SK-N-SH treated with all-trans-retinoic acid at 6 μM for 48 hours (cell line): ENCODE data around the gene C22orf39.

Experiments used
- ATAC-seq: fragments of 200-7000 bp; cut with Tn5 transposase; 3 replicates; pipeline ENCODE4 v1.9.1; 2020; ENCODE audit warnings: mild to moderate bottlenecking, moderate library complexity
- BACH2 ChIP-seq: fragments of 250-450 bp; sonication (Bioruptor Pico); IDR thresholded peaks from 2 replicates; pipeline ENCODE4 v1.9.0; 2021; ENCODE audit warnings: mild to moderate bottlenecking, borderline replicate concordance
- CREB5 ChIP-seq: fragments of 250-450 bp; sonication (Bioruptor Pico); IDR thresholded peaks from 2 replicates; pipeline ENCODE4 v1.5.1; 2020; ENCODE audit warnings: low read depth, mild to moderate bottlenecking, moderate library complexity
- CSDC2 ChIP-seq: fragments of 250-450 bp; sonication (Bioruptor Pico); IDR thresholded peaks from 2 replicates; pipeline ENCODE4 v1.5.0; 2020; ENCODE audit warnings: mild to moderate bottlenecking, moderate library complexity
- CSRNP3 ChIP-seq: fragments of 250-450 bp; sonication (Bioruptor Pico); IDR thresholded peaks from 2 replicates; pipeline ENCODE4 v1.5.1; 2021; ENCODE audit warnings: mild to moderate bottlenecking, moderate library complexity
- ESRRG ChIP-seq: fragments of 250-450 bp; sonication (Bioruptor Pico); IDR thresholded peaks from 2 replicates; pipeline ENCODE4 v1.6.1; 2021; ENCODE audit warnings: mild to moderate bottlenecking
- GLIS3 ChIP-seq: fragments of 250-450 bp; sonication (Bioruptor Pico); IDR thresholded peaks from 2 replicates; pipeline ENCODE4 v1.5.0; 2020; ENCODE audit warnings: mild to moderate bottlenecking, moderate library complexity
- ISL1 ChIP-seq: fragments of 250-450 bp; sonication (Bioruptor Pico); IDR thresholded peaks from 2 replicates; pipeline ENCODE4 v2.1.2; 2022; ENCODE audit warnings: mild to moderate bottlenecking, moderate library complexity
- OSR1 ChIP-seq: fragments of 250-450 bp; sonication (Bioruptor Pico); IDR thresholded peaks from 2 replicates; pipeline ENCODE4 v1.8.0; 2022; ENCODE audit warnings: moderate library complexity, mild to moderate bottlenecking, inconsistent platforms
- PPARA ChIP-seq: fragments of 250-450 bp; sonication (Bioruptor Pico); IDR thresholded peaks from 2 replicates; pipeline ENCODE4 v1.5.0; 2020; ENCODE audit warnings: mild to moderate bottlenecking, borderline replicate concordance
- RARB ChIP-seq: fragments of 250-450 bp; sonication (Bioruptor Pico); IDR thresholded peaks from 2 replicates; pipeline ENCODE4 v1.8.0; 2021; ENCODE audit warnings: mild to moderate bottlenecking, moderate library complexity
- SNAI2 ChIP-seq: fragments of 250-450 bp; sonication (Bioruptor Pico); IDR thresholded peaks from 2 replicates; pipeline ENCODE4 v1.5.0; 2020; ENCODE audit warnings: mild to moderate bottlenecking, moderate library complexity
- TCF4 ChIP-seq: fragments of 250-450 bp; sonication (Bioruptor Pico); IDR thresholded peaks from 2 replicates; pipeline ENCODE4 v1.8.0; 2021; ENCODE audit warnings: mild to moderate bottlenecking, moderate library complexity, borderline replicate concordance
- TOX ChIP-seq: fragments of 250-450 bp; sonication (Bioruptor Pico); IDR thresholded peaks from 2 replicates; pipeline ENCODE4 v1.8.0; 2021; ENCODE audit warnings: mild to moderate bottlenecking, moderate library complexity, borderline replicate concordance
- TSHZ2 ChIP-seq: fragments of 250-450 bp; sonication (Bioruptor Pico); IDR thresholded peaks from 2 replicates; pipeline ENCODE4 v1.5.0; 2020; ENCODE audit warnings: mild to moderate bottlenecking, moderate library complexity
- ZC3H10 ChIP-seq: fragments of 250-450 bp; sonication (Bioruptor Pico); IDR thresholded peaks from 2 replicates; pipeline ENCODE4 v1.5.1; 2021; ENCODE audit warnings: mild to moderate bottlenecking, moderate library complexity
- ZFP3 ChIP-seq: fragments of 250-450 bp; sonication (Bioruptor Pico); IDR thresholded peaks from 2 replicates; pipeline ENCODE4 v1.5.0; 2020; ENCODE audit warnings: mild to moderate bottlenecking, moderate library complexity
- ZFP30 ChIP-seq: fragments of 450-650 bp; formaldehyde crosslinking; IDR thresholded peaks from 2 replicates; pipeline ENCODE4 v1.5.0; 2022; ENCODE audit warnings: mild to moderate bottlenecking, moderate library complexity
- ZNF565 ChIP-seq: fragments of 450-650 bp; formaldehyde crosslinking; conservative IDR thresholded peaks from 2 replicates; pipeline ENCODE4 v1.5.0; 2020; ENCODE audit warnings: low read depth, mild to moderate bottlenecking, moderate library complexity
- ZNF70 ChIP-seq: fragments of 450-650 bp; formaldehyde crosslinking; IDR thresholded peaks from 2 replicates; pipeline ENCODE4 v1.5.0; 2020; ENCODE audit warnings: mild to moderate bottlenecking, moderate library complexity
- ZNF8 ChIP-seq: fragments of 450-650 bp; formaldehyde crosslinking; IDR thresholded peaks from 2 replicates; pipeline ENCODE4 v1.5.0; 2020; ENCODE audit warnings: mild to moderate bottlenecking, moderate library complexity
- TF ChIP-seq, protein P1 (sequence below): fragments of 250-450 bp; sonication (Bioruptor Pico); IDR thresholded peaks from 2 replicates; pipeline ENCODE4 v1.8.0; 2020; ENCODE audit warnings: mild to moderate bottlenecking, moderate library complexity, borderline replicate concordance
- TF ChIP-seq, protein P2 (sequence below): fragments of 250-450 bp; sonication (Bioruptor Pico); IDR thresholded peaks from 2 replicates; pipeline ENCODE4 v1.8.0; 2021; ENCODE audit warnings: low read depth, mild to moderate bottlenecking, moderate library complexity, borderline replicate concordance

C22orf39 gene, protein sequence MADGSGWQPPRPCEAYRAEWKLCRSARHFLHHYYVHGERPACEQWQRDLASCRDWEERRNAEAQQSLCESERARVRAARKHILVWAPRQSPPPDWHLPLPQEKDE

GRCh38 chr22:19447330-19448075, at the start of gene C22orf39:
C22orf39 (minus strand) TSS chr22:19447711; CDS start chr22:19447688, 23 bp downstream.
- ATAC-seq, result peak; percentile 92
- TF ChIP-seq SNAI2, result no peak
- TF ChIP-seq, protein P1, sequence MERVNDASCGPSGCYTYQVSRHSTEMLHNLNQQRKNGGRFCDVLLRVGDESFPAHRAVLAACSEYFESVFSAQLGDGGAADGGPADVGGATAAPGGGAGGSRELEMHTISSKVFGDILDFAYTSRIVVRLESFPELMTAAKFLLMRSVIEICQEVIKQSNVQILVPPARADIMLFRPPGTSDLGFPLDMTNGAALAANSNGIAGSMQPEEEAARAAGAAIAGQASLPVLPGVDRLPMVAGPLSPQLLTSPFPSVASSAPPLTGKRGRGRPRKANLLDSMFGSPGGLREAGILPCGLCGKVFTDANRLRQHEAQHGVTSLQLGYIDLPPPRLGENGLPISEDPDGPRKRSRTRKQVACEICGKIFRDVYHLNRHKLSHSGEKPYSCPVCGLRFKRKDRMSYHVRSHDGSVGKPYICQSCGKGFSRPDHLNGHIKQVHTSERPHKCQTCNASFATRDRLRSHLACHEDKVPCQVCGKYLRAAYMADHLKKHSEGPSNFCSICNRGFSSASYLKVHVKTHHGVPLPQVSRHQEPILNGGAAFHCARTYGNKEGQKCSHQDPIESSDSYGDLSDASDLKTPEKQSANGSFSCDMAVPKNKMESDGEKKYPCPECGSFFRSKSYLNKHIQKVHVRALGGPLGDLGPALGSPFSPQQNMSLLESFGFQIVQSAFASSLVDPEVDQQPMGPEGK (CRISPR knock-in tag), result no peak
- no peak for TF ChIP-seq ISL1 (CRISPR knock-in tag)
- TF ChIP-seq ZC3H10 (CRISPR knock-in tag), result no peak
- TF ChIP-seq CSDC2 (CRISPR knock-in tag), result no peak
- TF ChIP-seq OSR1 (CRISPR knock-in tag), result no peak
- no peak for TF ChIP-seq ZFP30 (CRISPR knock-in tag)
- no peak for TF ChIP-seq BACH2 (CRISPR knock-in tag)
- TF ChIP-seq TOX (CRISPR knock-in tag), result no peak

- ATAC-seq, result 0 out of 3 replicates have a peak, but pooled peaks have one; percentile 52
- TF ChIP-seq, protein P1 (CRISPR knock-in tag), result no peak
- TF ChIP-seq ESRRG, result no peak
- no peak for TF ChIP-seq ZFP30 (CRISPR knock-in tag)
- TF ChIP-seq ZC3H10 (CRISPR knock-in tag), result no peak
- no peak for TF ChIP-seq PPARA (CRISPR knock-in tag)
- no peak for TF ChIP-seq RARB (CRISPR knock-in tag)
- no peak for TF ChIP-seq SNAI2
- TF ChIP-seq GLIS3 (CRISPR knock-in tag), result no peak
- no peak for TF ChIP-seq TCF4 (CRISPR knock-in tag)
- TF ChIP-seq ZNF70 (CRISPR knock-in tag), result no peak
- TF ChIP-seq, protein P2, sequence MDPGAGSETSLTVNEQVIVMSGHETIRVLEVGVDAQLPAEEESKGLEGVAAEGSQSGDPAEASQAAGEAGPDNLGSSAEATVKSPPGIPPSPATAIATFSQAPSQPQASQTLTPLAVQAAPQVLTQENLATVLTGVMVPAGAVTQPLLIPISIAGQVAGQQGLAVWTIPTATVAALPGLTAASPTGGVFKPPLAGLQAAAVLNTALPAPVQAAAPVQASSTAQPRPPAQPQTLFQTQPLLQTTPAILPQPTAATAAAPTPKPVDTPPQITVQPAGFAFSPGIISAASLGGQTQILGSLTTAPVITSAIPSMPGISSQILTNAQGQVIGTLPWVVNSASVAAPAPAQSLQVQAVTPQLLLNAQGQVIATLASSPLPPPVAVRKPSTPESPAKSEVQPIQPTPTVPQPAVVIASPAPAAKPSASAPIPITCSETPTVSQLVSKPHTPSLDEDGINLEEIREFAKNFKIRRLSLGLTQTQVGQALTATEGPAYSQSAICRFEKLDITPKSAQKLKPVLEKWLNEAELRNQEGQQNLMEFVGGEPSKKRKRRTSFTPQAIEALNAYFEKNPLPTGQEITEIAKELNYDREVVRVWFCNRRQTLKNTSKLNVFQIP (CRISPR knock-in tag), result no peak
- TF ChIP-seq, all 23 proteins: peak for 0
Measured at GRCh38 chr22:19497245-19497644, 49.7 kb upstream of the C22orf39 start.

- no peak for ATAC-seq
- TF ChIP-seq CSRNP3 (no peak), OSR1 (CRISPR knock-in tag) (no peak), ZNF70 (CRISPR knock-in tag) (no peak), ZC3H10 (CRISPR knock-in tag) (no peak), ZNF8 (CRISPR knock-in tag) (no peak), TSHZ2 (CRISPR knock-in tag) (no peak), ZNF565 (CRISPR knock-in tag) (no peak), SNAI2 (no peak), CREB5 (CRISPR knock-in tag) (no peak), ZFP3 (CRISPR knock-in tag) (no peak)
- TF ChIP-seq, protein P1 (CRISPR knock-in tag), result no peak
- TF ChIP-seq, protein P2 (CRISPR knock-in tag), result no peak
Measured at GRCh38 chr22:19496324-19496630, 48.8 kb upstream of the C22orf39 start.
